Activated CD4-positive, alpha-beta T cell treated with anti-CD3 and anti-CD28 coated beads, Interleukin-2, amount 10 ng/mL, durations not matched to agents 24 days and 14 days (primary cell): ENCODE data around the gene SVIL. TPM values are rescaled to one million over a fixed set of nuclear protein-coding genes. Genes with fewer than 3 reads are reported as not detected.

ENCODE experiments used
- DNase-seq: peaks from one replicate; pipeline ENCODE4 v3.0.0; 2022
- H3K27ac Mint-ChIP-seq: one replicate; pipeline ENCODE4 v1.8.0; 2022; ENCODE audit warnings: mild to moderate bottlenecking, mixed read lengths
- H3K27me3 Mint-ChIP-seq: one replicate; pipeline ENCODE4 v1.8.0; 2022; ENCODE audit warnings: mixed read lengths
- H3K36me3 Mint-ChIP-seq: one replicate; pipeline ENCODE4 v1.8.0; 2022; ENCODE audit warnings: low read depth, mild to moderate bottlenecking, mixed read lengths
- H3K4me1 Mint-ChIP-seq: one replicate; pipeline ENCODE4 v1.8.0; 2021; ENCODE audit warnings: mixed read lengths
- H3K4me3 Mint-ChIP-seq: one replicate; pipeline ENCODE4 v1.8.0; 2022; ENCODE audit warnings: mild to moderate bottlenecking, moderate library complexity, mixed read lengths
- H3K9me3 Mint-ChIP-seq: one replicate; pipeline ENCODE4 v1.8.0; 2021; ENCODE audit warnings: mixed read lengths
- intact Hi-C: fragments of 100-400 bp; cut with micrococcal nuclease; formaldehyde crosslinking; loops from one replicate; pipeline ENCODE4 v1.15.1; 2023
- total RNA-seq: library from RNA; stranded (reverse); gene quantifications from 2 replicates; pipeline ENCODE4 v1.2.3, GENCODE V29; 2022

The SVIL gene
- total RNA-seq, 1 donor from 2014 or later: 10.1 TPM

DNA sequence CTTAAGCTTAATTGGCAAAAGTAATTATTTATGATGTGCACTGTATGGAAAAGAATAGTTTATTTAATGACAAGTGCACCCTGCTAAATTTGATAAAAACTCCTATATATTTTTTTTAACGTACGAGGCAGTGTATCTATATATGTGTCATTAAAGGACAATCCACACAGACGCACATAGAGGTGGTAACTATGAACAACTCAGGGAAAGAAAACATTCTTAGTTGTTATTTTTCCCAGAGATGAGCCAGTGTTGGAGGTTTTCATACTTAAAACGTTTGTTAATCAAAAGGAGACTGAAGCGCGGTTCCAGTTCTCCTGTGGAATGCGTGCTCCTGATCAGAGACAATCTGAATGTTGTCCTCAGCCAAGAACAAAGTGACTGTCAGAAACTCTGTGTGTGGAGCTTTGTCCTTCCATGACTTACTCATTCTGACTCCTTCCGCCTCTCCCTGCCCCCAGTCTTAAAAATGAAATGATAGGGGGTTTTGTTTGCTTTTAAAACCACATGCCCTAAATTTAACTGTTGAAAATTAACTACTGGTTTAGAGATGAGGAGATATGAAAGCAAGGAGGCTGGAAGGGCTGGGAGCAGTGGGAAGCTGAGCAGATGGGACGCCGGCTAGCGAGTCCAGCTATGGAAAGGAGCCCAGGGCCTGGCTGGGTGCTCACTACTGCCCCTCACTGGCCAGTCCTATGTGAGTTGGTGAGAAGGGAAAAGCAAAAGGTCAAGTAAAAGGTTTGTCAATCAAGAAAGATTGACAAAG, 99.6 kb downstream of the SVIL start:
- H3K36me3 Mint-ChIP-seq: no peaks in the 10 kb centered on the region
- H3K27ac Mint-ChIP-seq: no peak overlapping the region
- H3K4me3 Mint-ChIP-seq: no peak overlapping the region
- peaks cover 3% of the 10 kb centered on the region for H3K4me1 Mint-ChIP-seq
- DNase-seq: no peak
- H3K9me3 Mint-ChIP-seq: no peaks in the 10 kb centered on the region
- no peaks in the 10 kb centered on the region for H3K27me3 Mint-ChIP-seq
- intact Hi-C loops: no loop called here

GRCh38 chr10:29534590-29534989, 100.2 kb downstream of the SVIL start:
- peaks cover 3% of the 10 kb centered on the region for H3K4me1 Mint-ChIP-seq
- no peaks in the 10 kb centered on the region for H3K36me3 Mint-ChIP-seq
- intact Hi-C loops: no loop called here
- no peaks in the 10 kb centered on the region for H3K27me3 Mint-ChIP-seq
- DNase-seq: no peak
- H3K9me3 Mint-ChIP-seq: no peaks in the 10 kb centered on the region
- no peak overlapping the region for H3K27ac Mint-ChIP-seq
- H3K4me3 Mint-ChIP-seq: no peak overlapping the region

DNA sequence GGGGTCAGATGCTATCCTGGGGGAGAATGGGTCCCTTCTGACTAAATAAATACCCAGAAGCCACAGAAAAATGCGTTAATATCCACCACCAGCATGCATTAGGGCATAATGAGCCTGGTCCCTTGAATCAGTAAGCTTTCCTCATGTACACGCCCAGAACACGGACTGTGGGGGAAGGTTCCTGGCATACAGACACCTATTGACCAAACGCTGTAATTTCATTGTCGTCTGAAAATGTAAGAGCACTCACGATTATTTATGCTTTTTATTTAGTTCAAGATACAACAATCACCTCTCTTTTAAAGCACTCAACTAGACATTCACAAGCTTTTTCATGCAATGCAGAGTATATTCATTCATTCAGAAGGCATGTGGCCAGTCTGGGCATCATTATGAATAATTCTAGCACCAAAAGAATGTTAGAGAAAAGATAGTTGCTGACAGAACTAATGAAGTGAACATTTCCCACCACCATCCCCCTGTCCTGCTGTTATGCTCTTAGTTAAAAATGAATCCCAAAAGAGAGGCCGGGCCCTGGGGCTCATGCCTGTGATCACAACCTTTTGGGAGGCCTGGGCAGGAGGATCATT, 101.0 kb downstream of the SVIL start:
- no peaks in the 10 kb centered on the region for H3K27me3 Mint-ChIP-seq
- no peaks in the 10 kb centered on the region for H3K9me3 Mint-ChIP-seq
- H3K4me3 Mint-ChIP-seq: no peak overlapping the region
- no peaks in the 10 kb centered on the region for H3K36me3 Mint-ChIP-seq
- H3K27ac Mint-ChIP-seq: no peak overlapping the region
- intact Hi-C loops: no loop called here
- DNase-seq: no peak
- H3K4me1 Mint-ChIP-seq: peaks cover 3% of the 10 kb centered on the region

DNA sequence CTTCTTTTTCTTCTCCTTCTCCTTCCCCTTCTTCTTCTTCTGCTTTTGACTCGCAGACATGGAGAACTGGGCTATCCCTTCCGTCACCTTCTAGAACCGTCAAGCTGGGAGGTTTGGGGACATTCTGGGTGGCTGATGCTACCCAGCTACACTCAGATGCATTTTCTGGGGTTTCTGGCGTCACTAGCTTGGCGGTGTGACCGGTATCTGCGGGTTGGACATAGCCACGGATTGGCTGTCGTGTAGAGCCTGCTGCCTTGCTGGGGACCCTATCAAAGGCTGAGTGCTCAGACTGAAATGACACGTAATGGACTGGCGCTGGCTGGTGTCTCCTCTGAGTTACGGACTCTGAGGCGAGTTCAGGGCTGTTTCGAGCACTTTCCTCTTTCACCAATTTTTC, 101.7 kb downstream of the SVIL start:
- H3K27me3 Mint-ChIP-seq: no peaks in the 10 kb centered on the region
- peaks cover 3% of the 10 kb centered on the region for H3K4me1 Mint-ChIP-seq
- H3K9me3 Mint-ChIP-seq: no peaks in the 10 kb centered on the region
- no peaks in the 10 kb centered on the region for H3K36me3 Mint-ChIP-seq
- H3K27ac Mint-ChIP-seq: no peak overlapping the region
- no peak overlapping the region for H3K4me3 Mint-ChIP-seq
- DNase-seq: no peak
- intact Hi-C loops: no loop called here

- H3K27ac Mint-ChIP-seq: no peak overlapping the region
- no peaks in the 10 kb centered on the region for H3K9me3 Mint-ChIP-seq
- peaks cover 3% of the 10 kb centered on the region for H3K4me1 Mint-ChIP-seq
- no peaks in the 10 kb centered on the region for H3K27me3 Mint-ChIP-seq
- intact Hi-C loops: no loop called here
- DNase-seq: no peak
- H3K4me3 Mint-ChIP-seq: no peak overlapping the region
- H3K36me3 Mint-ChIP-seq: no peaks in the 10 kb centered on the region
Observed at GRCh38 chr10:29532256-29532878, 102.4 kb downstream of the SVIL start.

GRCh38 chr10:29530112-29530976, 104.4 kb downstream of the SVIL start:
- no peak for DNase-seq
- no peak overlapping the region for H3K4me3 Mint-ChIP-seq
- H3K36me3 Mint-ChIP-seq: peaks cover 1% of the 10 kb centered on the region
- no peak overlapping the region for H3K27ac Mint-ChIP-seq
- H3K9me3 Mint-ChIP-seq: no peaks in the 10 kb centered on the region
- intact Hi-C loops: no loop called here
- no peaks in the 10 kb centered on the region for H3K4me1 Mint-ChIP-seq
- H3K27me3 Mint-ChIP-seq: no peaks in the 10 kb centered on the region

- intact Hi-C loops: no loop called here
- no peak overlapping the region for H3K4me3 Mint-ChIP-seq
Observed at GRCh38 chr10:29529146-29529545, 105.6 kb downstream of the SVIL start.

DNA sequence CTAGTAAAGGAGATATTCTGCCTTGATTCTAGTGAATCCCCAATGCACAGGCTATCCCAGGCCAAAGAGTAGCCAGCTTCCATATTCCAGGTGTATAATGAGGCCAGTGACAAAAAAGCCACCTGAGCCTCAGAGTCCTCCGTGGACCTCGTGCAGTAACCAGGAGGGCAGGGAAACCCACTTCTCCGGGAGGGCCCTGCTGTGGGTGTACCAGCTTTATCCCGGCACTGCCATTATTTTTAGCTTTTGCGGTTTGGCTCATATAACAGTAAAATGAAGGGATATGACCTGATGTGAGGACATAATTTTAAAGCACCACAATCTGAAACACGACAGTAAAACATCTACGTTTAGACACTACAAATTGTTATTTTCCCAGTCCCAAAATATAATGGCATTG, 109.0 kb downstream of the SVIL start:
- peaks cover 12% of the 10 kb centered on the region for H3K36me3 Mint-ChIP-seq
- H3K4me1 Mint-ChIP-seq: peaks cover 6% of the 10 kb centered on the region
- no peaks in the 10 kb centered on the region for H3K9me3 Mint-ChIP-seq
- no peak for DNase-seq
- no peak overlapping the region for H3K27ac Mint-ChIP-seq
- intact Hi-C loops: no loop called here
- no peak overlapping the region for H3K4me3 Mint-ChIP-seq
- no peaks in the 10 kb centered on the region for H3K27me3 Mint-ChIP-seq

More at GRCh38 chr10:29529146-29529545, 105.6 kb downstream of the SVIL start:
- H3K27me3 Mint-ChIP-seq: no peaks in the 10 kb centered on the region
- DNase-seq: no peak
- H3K36me3 Mint-ChIP-seq: peaks cover 1% of the 10 kb centered on the region
- no peak overlapping the region for H3K27ac Mint-ChIP-seq
- H3K9me3 Mint-ChIP-seq: no peaks in the 10 kb centered on the region
- H3K4me1 Mint-ChIP-seq: no peaks in the 10 kb centered on the region

- H3K27me3 Mint-ChIP-seq: no peaks in the 10 kb centered on the region
- H3K9me3 Mint-ChIP-seq: no peaks in the 10 kb centered on the region
- intact Hi-C loops: no loop called here
- no peak overlapping the region for H3K4me3 Mint-ChIP-seq
- H3K27ac Mint-ChIP-seq: no peak overlapping the region
- H3K36me3 Mint-ChIP-seq: peaks cover 12% of the 10 kb centered on the region
- DNase-seq: no peak
- peaks cover 6% of the 10 kb centered on the region for H3K4me1 Mint-ChIP-seq
Observed at GRCh38 chr10:29524720-29525119, 110.1 kb downstream of the SVIL start.

GRCh38 chr10:29524294-29524693, 110.5 kb downstream of the SVIL start:
- no peak overlapping the region for H3K27ac Mint-ChIP-seq
- no peak for DNase-seq
- intact Hi-C loops: no loop called here
- H3K27me3 Mint-ChIP-seq: no peaks in the 10 kb centered on the region
- H3K4me3 Mint-ChIP-seq: no peak overlapping the region
- H3K36me3 Mint-ChIP-seq: peaks cover 12% of the 10 kb centered on the region
- H3K9me3 Mint-ChIP-seq: no peaks in the 10 kb centered on the region
- peaks cover 6% of the 10 kb centered on the region for H3K4me1 Mint-ChIP-seq

DNA sequence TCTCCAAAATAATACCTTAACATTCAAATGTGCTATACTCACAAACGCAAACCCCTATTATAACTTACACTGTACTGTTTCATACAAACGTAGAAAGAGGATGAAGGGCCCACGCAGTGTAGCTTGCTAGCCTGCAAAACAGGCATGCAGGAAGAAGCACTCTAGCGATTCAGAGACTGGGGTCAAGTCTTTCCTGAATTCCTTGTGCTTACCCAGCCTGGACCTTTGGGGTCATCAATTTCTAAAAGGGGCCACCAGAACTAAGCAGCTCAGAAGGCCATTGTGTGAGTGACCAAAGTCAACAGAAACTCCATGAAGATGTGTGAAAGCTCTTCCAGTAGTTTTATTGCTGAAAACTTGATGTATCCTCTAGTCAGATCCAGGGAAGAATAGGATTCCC, 111.9 kb downstream of the SVIL start:
- no peak for DNase-seq
- no peaks in the 10 kb centered on the region for H3K9me3 Mint-ChIP-seq
- peaks cover 12% of the 10 kb centered on the region for H3K36me3 Mint-ChIP-seq
- peaks cover 6% of the 10 kb centered on the region for H3K4me1 Mint-ChIP-seq
- intact Hi-C loops: no loop called here
- no peak overlapping the region for H3K4me3 Mint-ChIP-seq
- H3K27me3 Mint-ChIP-seq: no peaks in the 10 kb centered on the region
- no peak overlapping the region for H3K27ac Mint-ChIP-seq

GRCh38 chr10:29522061-29522855, 112.5 kb downstream of the SVIL start:
- no peak overlapping the region for H3K4me3 Mint-ChIP-seq
- no peaks in the 10 kb centered on the region for H3K27me3 Mint-ChIP-seq
- intact Hi-C loops: no loop called here
- no peak overlapping the region for H3K27ac Mint-ChIP-seq
- DNase-seq: no peak
- H3K9me3 Mint-ChIP-seq: no peaks in the 10 kb centered on the region
- peaks cover 6% of the 10 kb centered on the region for H3K4me1 Mint-ChIP-seq
- peaks cover 12% of the 10 kb centered on the region for H3K36me3 Mint-ChIP-seq

- Mint-ChIP-seq H3K27ac (no peak overlapping the region), H3K4me3 (no peak overlapping the region), H3K27me3 (no peaks in the 10 kb centered on the region), H3K4me1 (peaks cover 6% of the 10 kb centered on the region), H3K9me3 (no peaks in the 10 kb centered on the region), H3K36me3 (peaks cover 11% of the 10 kb centered on the region)
- DNase-seq: no peak
- intact Hi-C loops: no loop called here
Observed at GRCh38 chr10:29519659-29520058, 115.1 kb downstream of the SVIL start.
